GOT3 (cell line): ENCODE results near the gene FHIT.

Experiments used
- DNase-seq: peaks from one replicate; lab custom pipeline; 2025; ENCODE audit warnings: mixed read lengths; lab: John Stamatoyannopoulos, UW

Gene FHIT

GRCh38 chr3:59877263-59878037 is 1373.8 kb downstream of the FHIT start:
- no peak for DNase-seq

GRCh38 chr3:59876533-59877062 is 1374.7 kb downstream of the FHIT start:
- no peak for DNase-seq

GRCh38 chr3:59873576-59874230 is 1377.5 kb downstream of the FHIT start:
- no peak for DNase-seq

- no peak for DNase-seq
Measured at GRCh38 chr3:59872128-59872527, 1379.1 kb downstream of the FHIT start.

GRCh38 chr3:59867185-59868002 is 1383.9 kb downstream of the FHIT start:
- DNase-seq = no peak

- DNase-seq = no peak
Measured at GRCh38 chr3:59866076-59866475, 1385.2 kb downstream of the FHIT start.

GRCh38 chr3:59865351-59865750 is 1385.9 kb downstream of the FHIT start:
- DNase-seq = no peak

- no peak for DNase-seq
Measured at GRCh38 chr3:59862686-59863085, 1388.6 kb downstream of the FHIT start.

GRCh38 chr3:59857589-59858346 is 1393.5 kb downstream of the FHIT start:
- DNase-seq = peak; percentile 4

- DNase-seq = no peak
Measured at GRCh38 chr3:59856934-59857460, 1394.3 kb downstream of the FHIT start.

- no peak for DNase-seq
Measured at GRCh38 chr3:59854061-59854709, 1397.1 kb downstream of the FHIT start.

GRCh38 chr3:59850417-59850816 is 1400.8 kb downstream of the FHIT start:
- no peak for DNase-seq

- DNase-seq = no peak
Measured at GRCh38 chr3:59845386-59845785, 1405.9 kb downstream of the FHIT start.

GRCh38 chr3:59843821-59844220 is 1407.4 kb downstream of the FHIT start:
- no peak for DNase-seq

- no peak for DNase-seq
Measured at GRCh38 chr3:59839810-59840515, 1411.3 kb downstream of the FHIT start.

GRCh38 chr3:59839283-59839682 is 1412.0 kb downstream of the FHIT start:
- no peak for DNase-seq

- DNase-seq = no peak
Measured at GRCh38 chr3:59836531-59836930, 1414.7 kb downstream of the FHIT start.

- no peak for DNase-seq
Measured at GRCh38 chr3:59832702-59833101, 1418.5 kb downstream of the FHIT start.

GRCh38 chr3:59832241-59832640 is 1419.0 kb downstream of the FHIT start:
- no peak for DNase-seq

- no peak for DNase-seq
Measured at GRCh38 chr3:59831394-59831793, 1419.9 kb downstream of the FHIT start.
